ENCODE data around the gene VWA8. TPM values are rescaled to one million over a fixed set of nuclear protein-coding genes. Genes with fewer than 3 reads are reported as not detected.

The VWA8 gene
- polyA plus RNA-seq, 1 of the 3 experiments (the other 2 are of a cell fraction) = 5.5 TPM

- TF ChIP-seq REST (IDR thresholded peaks at IDR 0.05; ENCODE audit: low read depth, low read length) (no peak), MAX (IDR thresholded peaks at IDR 0.05; ENCODE audit: low read depth) (no peak), CTCF (IDR thresholded peaks at IDR 0.05) (no peak), RXRA (IDR thresholded peaks at IDR 0.05; ENCODE audit: borderline replicate concordance, low read depth) (no peak), NFIC (IDR thresholded peaks at IDR 0.05; ENCODE audit: borderline replicate concordance) (no peak)
These were observed 217.9 kb downstream of the VWA8 start (continued) for GRCh38 chr13:41742917-41743552.

- Histone ChIP-seq H3K4me3 (ENCODE audit: low read depth in 2 of 2, low read length in 1 of 2) (no peak overlapping the region), H3K9me3 (no peaks in the 10 kb centered on the region), H3K27ac (ENCODE audit: low read depth in 2 of 2, low read length in 1 of 2) (no peak overlapping the region), H3K4me2 (no peak overlapping the region), H3F3A (replicated peaks; ENCODE audit: insufficient read depth) (no peaks in the 10 kb centered on the region), H3K9ac (no peak overlapping the region), H3K79me2 (ENCODE audit: insufficient read depth) (no peaks in the 10 kb centered on the region), H2AFZ (ENCODE audit: low read depth) (no peak overlapping the region), H4K20me1 (ENCODE audit: insufficient read depth) (no peaks in the 10 kb centered on the region), H3K36me3 (replicated peaks in 1 of 2; ENCODE audit: control insufficient read depth in 1 of 2, insufficient read depth in 2 of 2, low read length in 1 of 2) (peaks cover 0 to 5% of the 10 kb centered on the region in 2 experiments), H3K27me3 (ENCODE audit: insufficient read depth) (no peaks in the 10 kb centered on the region), H3K9me2 (no peaks in the 10 kb centered on the region), H3K4me1 (ENCODE audit: control insufficient read depth in 1 of 2, insufficient read depth in 2 of 2, low read depth in 1 of 2, low read length in 1 of 2) (no peaks in the 10 kb centered on the region)
- 84% methylated on average over 4 of the region's 4 CpGs for WGBS (ENCODE audit: low lambda C conversion rate)
- TF ChIP-seq TAF1 (IDR thresholded peaks at IDR 0.05; ENCODE audit: borderline replicate concordance, low read depth, low read length) = no peak
- no peak for TF ChIP-seq NRF1 (IDR thresholded peaks at IDR 0.05; ENCODE audit: low read depth, low read length)
- no peak for TF ChIP-seq JUND (IDR thresholded peaks at IDR 0.05)
- no peak for TF ChIP-seq CTCF (IDR thresholded peaks at IDR 0.05)
- TF ChIP-seq FOSL2 (IDR thresholded peaks at IDR 0.05; ENCODE audit: borderline replicate concordance, low read depth) = no peak
- TF ChIP-seq ZBTB33 (IDR thresholded peaks at IDR 0.05; ENCODE audit: borderline replicate concordance, low read depth) = no peak
- no peak for TF ChIP-seq USF1 (IDR thresholded peaks at IDR 0.05; ENCODE audit: borderline replicate concordance, low read depth)
- no peak for TF ChIP-seq POLR2AphosphoS5 (IDR thresholded peaks at IDR 0.05; ENCODE audit: low read depth, low read length)
- TF ChIP-seq RXRA (IDR thresholded peaks at IDR 0.05; ENCODE audit: borderline replicate concordance, low read depth) = no peak
- no peak for TF ChIP-seq RCOR1 (IDR thresholded peaks at IDR 0.05; ENCODE audit: low read length)
- no peak for TF ChIP-seq EP300 (IDR thresholded peaks at IDR 0.05; ENCODE audit: borderline replicate concordance in 1 of 2, low read depth in 1 of 2, low read length in 1 of 2)
- TF ChIP-seq FOXM1 (IDR thresholded peaks at IDR 0.05; ENCODE audit: low read depth) = no peak
- no peak for TF ChIP-seq GABPA (IDR thresholded peaks at IDR 0.05; ENCODE audit: low read depth)
- TF ChIP-seq ELF1 (IDR thresholded peaks at IDR 0.05) = no peak
- TF ChIP-seq SIN3A (IDR thresholded peaks at IDR 0.05; ENCODE audit: borderline replicate concordance, low read depth, low read length) = no peak
- TF ChIP-seq RAD21 (IDR thresholded peaks at IDR 0.05; ENCODE audit: low read length) = no peak
- ChIA-PET CTCF (no interaction called here), POLR2A (no interaction called here)
- DNase-seq = no peak
These were observed 220.4 kb downstream of the VWA8 start for GRCh38 chr13:41740479-41740878.
